Measurements from ENCODE around the gene NHS.

DNA sequence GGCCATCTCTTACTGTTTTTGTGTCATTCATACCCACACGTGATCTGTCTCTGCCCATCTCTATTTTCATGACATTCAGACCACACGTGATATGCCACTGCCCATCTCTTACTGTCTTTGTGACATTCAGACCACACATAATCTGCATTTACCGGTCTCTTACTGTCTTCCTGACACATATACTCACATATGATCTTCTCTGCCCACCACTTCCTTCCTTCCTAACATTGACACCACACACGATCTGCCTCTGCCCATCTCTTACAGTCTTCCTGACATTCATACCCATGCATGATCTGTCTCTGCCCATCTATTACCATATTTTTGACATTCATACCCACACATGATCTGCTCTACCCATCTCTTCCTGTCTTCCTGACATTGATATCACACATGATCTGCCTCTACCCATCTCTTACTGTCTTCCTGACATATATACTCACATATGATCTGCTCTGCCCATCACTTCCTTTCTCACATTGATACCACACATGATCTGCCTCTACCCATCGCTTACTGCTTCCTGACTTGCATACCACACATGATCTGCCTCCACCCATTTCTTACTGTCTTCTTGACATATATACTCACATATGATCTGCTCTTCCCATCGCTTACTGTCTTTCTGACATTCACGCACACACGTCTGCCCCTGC is 398.3 kb downstream of the NHS start:
- TF ChIP-seq, protein P1, sequence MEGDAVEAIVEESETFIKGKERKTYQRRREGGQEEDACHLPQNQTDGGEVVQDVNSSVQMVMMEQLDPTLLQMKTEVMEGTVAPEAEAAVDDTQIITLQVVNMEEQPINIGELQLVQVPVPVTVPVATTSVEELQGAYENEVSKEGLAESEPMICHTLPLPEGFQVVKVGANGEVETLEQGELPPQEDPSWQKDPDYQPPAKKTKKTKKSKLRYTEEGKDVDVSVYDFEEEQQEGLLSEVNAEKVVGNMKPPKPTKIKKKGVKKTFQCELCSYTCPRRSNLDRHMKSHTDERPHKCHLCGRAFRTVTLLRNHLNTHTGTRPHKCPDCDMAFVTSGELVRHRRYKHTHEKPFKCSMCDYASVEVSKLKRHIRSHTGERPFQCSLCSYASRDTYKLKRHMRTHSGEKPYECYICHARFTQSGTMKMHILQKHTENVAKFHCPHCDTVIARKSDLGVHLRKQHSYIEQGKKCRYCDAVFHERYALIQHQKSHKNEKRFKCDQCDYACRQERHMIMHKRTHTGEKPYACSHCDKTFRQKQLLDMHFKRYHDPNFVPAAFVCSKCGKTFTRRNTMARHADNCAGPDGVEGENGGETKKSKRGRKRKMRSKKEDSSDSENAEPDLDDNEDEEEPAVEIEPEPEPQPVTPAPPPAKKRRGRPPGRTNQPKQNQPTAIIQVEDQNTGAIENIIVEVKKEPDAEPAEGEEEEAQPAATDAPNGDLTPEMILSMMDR (IDR thresholded peaks at IDR 0.05) = no peak
- no peak for TF ChIP-seq POLR2A (IDR thresholded peaks at IDR 0.05)
